M059J (cell line): ENCODE data around the gene MRPL49. TPM values are rescaled to one million over a fixed set of nuclear protein-coding genes. Genes with fewer than 3 reads are reported as not detected.

ENCODE experiments used
- DNase-seq: peaks from one replicate; pipeline ENCODE4 v3.0.0-alpha.2; 2012; ENCODE audit warnings: low read depth
- total RNA-seq: library from RNA; depleted of rRNA; stranded (reverse); fragments of >200 nt; shearing (Covaris generic); gene quantifications from 2 replicates; pipeline ENCODE4 v1.2.3, GENCODE V29; 2014; rRNA removed

Gene MRPL49
- total RNA-seq: 68.9 and 87.8 TPM in 2 replicates

DNA sequence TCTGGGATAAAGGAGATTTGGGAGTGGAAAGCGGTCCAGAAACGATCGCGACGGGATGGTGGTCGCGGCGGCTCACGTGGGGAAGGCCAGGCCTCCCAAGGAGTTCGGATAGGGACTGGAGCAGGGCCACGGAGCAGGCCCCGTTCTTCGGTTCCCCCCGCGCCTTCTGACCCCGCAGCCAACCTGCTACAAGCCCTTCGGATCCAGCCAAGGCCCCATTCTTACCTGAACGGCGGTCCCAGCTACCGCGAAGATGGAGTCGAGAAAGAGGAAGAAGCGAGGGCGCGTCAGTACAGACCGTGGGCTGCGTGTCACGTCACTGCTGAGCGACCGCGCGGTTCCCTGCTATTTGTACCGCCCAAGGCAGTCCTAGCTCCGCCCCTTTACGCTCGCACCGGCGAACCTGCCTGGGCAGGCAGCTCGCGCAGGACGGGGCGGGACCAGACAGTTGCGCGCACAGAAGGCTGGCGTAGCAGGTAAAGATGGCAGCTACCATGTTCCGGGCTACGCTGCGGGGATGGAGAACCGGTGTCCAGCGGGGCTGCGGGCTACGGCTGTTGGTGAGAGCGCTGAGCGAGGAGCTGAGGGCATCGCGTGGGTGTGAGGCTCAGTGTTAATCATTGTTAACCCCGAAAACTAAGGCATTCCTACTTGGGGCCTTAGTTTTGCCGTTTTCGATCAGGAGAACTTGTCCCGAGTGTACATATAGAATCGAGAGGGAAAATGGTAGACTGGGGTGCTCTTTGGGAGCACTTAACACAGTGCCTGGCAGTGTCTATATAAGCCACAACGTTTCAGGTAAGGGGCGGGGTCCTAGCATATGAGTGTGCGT lies at the start of gene MRPL49, which contains the start of gene FAU:
MRPL49 (plus strand) TSS at position 457 of the 832 bp plus-strand sequence; CDS start at position 483, 26 bp downstream.
FAU (minus strand) TSS at position 270 of the 832 bp plus-strand sequence. CDS start 321 bp downstream, outside the sequence.
- DNase-seq: peak; percentile 96

DNA sequence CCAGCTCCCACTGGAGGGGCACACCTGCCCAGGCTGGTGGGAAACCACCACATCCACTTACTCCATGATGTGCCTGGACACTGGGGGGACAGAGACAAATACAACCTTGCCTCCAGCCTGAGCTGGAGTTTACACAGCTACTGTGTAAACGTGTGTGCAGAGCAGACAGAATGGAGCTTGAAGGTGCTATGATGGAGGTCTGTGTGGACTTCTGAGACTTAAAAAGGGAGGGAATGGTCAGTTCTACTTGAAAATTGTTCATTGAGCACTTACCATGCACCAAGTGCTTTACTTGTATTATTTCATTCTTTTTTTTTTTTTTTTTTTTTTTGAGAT lies 49.5 kb upstream of the MRPL49 start:
- DNase-seq: no peak

DNA sequence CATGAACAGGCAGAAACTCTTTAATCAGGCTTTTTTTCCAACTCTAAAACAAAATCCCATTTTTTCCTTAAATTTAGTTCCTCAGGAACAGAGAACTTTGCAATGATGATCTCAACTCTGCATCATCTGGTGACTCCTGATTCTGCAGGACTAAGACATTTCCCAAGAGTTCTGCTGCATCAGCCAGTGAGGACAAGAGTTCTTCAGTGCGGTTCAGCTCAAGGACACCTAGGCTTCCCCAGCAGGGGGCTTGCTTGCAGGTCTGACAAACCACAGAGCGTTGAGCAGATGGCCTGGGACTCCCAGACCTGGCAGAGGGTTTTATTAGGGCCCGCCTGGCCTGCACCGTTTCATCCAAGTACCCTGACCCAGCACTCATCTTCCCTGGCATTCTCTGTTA lies 44.7 kb upstream of the MRPL49 start:
- peak; percentile 29 for DNase-seq

DNA sequence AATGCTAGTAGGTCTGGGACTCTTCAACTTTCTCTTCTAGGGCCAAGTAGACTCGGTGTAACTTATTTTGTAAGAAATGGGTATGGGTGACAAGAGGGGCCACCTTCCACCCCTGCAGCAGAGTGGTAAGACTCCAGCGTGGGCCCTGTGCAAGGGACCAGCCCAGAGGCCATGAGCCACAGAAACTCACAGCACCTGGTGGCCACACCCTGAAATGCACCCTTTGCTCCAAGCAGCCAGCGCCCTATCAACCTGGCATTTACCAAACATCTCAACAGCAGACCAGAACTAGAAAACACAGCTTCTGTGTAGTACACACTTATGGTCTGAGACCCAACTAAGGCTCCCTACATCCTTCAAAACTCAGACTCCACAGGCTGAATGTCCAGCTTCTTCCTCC lies 44.0 kb upstream of the MRPL49 start:
- peak; percentile 47 for DNase-seq

DNA sequence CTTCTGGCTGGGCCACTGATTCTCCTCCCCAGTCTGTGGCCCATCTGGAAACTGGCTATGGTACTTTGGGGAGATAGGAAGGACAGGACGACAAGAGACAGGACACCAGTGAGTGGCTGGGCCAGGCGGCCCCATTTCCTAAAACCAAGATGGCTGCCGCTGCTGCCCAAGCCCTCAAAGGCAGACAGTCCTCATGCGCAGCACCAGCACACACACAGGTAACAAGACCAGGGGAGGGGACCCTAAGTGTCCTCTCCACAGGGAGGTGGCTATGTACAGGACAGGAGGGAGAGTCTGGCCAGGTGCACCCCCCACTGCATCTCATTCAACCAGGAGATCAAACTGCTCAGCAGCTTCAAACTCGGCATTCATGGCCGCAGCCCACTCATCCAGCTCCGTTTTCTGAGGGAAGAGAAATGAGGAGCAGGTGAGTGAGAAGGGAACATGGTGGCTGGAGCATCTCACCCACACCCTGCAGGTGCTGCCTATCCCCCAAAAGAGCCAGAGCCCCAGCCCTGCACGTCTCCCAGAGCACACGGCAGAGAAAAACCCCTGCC lies 43.3 kb upstream of the MRPL49 start:
- no peak for DNase-seq

DNA sequence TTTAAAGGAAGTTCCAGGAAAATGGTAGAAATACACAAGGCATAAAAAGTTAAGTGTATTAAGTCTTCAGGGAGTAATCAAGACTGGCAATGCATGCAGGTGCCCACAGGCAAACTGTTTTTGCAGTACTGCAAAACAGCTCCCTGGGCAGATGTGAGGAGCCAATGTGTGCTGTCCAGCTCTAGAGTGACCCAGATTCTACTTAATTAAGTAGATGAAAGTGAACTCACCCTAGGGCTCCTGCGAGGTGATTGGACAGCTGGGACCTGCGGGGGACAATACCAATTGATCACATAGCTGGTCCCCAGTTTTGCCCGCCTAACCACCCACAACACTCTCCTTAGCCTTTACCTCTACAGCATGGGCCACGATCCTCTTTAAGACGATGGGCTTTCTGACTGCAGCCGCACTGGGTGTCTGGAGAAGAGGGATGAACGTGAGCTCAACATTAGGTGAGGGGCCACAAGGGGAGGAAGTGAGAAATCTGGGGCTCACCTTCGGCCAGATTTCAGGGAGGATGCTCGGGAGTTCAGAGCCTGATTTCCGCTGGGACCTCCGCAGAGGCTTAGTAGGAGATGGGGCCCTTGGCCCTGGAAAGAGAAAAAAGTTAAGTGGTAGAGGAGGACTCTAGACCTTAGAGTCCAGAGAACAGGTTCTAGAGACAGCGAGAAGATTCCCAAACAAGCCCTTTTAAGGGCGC lies 38.8 kb upstream of the MRPL49 start:
- peak; percentile 15 for DNase-seq

DNA sequence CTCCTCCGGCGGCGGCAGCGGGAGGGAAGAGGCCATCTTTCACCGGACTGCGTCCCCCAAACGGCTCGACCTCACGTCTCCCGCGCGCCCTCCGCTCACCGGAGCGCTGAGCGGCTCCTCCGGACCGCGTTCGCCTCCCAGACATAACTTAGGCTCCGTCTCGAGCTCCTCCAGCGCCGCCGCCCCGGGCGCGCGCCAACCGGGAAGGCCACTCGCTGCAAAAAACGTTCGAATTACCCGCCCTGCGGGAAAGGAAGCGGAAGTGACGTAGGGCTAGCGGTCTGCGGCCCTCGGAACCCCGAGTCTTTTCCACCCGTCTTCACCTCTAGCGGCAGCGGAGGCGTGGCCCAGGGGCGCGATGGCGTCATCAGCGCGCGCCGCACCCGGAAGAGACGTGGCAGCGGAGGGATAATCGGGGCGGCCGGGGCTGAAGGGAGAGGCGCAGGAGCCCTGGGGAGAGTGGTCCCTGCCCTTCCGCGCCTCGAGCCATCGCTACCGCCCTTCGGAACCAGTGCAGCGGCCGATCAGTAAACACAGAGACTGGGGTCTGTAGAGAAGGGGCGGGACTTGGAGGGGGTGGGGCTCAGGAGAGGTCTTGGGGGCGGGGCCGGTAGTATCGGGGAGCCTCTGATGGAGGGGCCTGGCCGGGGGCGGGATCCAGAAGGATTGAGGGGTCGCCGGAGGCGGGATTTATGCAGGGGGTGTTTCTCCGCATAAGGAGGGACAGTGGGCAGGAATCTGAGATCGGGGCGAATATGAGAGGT lies 38.1 kb upstream of the MRPL49 start, which contains the start of the genes CDCA5 and ZFPL1:
CDCA5 (minus strand) TSS at position 207 of the 764 bp plus-strand sequence; CDS start at position 145, 62 bp downstream.
ZFPL1 (plus strand) TSS at position 389 of the 764 bp plus-strand sequence. CDS start 477 bp downstream, outside the sequence.
- peak; percentile 94 for DNase-seq

DNA sequence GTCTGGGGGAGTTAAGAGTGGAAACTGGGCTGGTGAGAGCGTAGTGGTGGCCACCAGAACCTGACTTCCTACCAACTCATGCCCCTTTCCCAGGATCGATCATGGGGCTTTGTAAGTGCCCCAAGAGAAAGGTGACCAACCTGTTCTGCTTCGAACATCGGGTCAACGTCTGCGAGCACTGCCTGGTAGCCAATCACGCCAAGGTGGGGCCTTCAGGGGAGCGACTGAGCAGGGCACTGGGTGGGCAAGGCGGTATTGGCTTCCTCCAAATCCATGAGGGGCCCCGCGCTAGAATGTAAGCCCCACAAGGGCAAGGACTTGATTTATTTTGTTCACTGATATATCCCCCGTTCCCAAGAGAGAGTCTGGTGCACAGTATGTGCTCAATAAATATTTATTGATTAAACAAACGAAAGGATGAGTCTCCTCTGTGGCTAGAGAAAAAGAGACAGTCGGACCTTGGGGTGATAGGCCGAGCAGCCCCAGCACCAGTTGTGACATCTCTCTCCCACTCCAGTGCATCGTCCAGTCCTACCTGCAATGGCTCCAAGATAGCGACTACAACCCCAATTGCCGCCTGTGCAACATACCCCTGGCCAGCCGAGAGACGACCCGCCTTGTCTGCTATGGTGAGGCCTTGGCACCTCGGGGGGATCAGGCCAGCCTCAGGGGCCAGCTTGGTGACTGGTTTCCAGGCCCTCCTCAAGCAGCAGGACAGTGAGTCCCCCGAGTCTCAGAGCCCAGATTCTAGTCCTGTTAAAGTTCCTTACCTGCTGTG lies 37.3 kb upstream of the MRPL49 start:
- DNase-seq: no peak

DNA sequence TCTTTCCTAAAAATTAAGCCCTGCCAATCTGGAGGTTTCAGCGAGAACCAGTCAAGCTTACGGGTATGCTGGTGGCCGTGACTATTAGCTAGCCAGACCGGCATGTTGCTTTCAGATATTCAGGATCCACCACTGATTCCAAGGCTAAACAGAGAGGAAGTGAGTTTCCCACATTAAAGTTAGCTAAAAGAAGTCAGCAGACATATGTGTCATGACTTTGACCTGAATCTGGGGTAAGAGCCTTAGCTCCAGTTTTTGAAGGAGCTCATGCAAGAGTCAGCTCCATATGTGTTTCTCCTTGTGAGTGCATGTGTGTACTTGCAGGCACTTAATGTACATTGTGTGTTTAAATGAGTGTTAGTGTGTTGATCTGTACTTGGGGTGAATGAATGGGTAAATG lies 36.7 kb upstream of the MRPL49 start:
- DNase-seq: no peak

DNA sequence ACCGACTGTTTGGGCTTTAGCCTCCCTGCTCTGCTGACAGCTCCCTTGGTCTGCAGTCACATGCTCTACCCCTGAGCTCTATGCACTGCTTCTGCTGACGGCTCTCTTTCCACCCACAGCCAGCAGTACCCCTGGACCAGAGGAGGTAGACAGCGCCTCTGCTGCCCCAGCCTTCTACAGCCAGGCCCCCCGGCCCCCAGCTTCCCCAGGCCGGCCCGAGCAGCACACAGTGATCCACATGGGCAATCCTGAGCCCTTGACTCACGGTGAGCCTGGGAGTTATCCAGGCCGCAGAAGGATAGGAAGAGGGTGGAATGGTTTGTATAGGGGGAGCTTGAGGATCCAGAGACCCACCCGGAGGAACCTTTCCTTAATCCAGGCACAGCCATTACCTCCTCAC lies 35.3 kb upstream of the MRPL49 start:
- DNase-seq: no peak

DNA sequence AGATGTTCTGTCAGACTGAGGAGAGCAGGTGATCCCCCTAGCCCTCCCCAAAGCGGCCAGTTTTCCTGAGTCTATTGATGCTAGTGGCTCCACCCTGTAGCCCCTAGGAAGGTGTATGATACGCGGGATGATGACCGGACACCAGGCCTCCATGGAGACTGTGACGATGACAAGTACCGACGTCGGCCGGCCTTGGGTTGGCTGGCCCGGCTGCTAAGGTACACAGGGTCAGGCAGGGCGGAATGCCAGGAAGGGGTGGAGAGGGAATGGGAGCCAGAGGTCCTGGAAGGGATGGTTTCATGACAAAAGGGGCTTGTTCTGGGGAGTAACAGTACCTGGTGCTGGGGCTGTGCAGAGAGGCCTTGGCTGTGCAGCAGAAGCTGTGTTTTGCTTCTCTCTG lies 34.9 kb upstream of the MRPL49 start:
- no peak for DNase-seq

DNA sequence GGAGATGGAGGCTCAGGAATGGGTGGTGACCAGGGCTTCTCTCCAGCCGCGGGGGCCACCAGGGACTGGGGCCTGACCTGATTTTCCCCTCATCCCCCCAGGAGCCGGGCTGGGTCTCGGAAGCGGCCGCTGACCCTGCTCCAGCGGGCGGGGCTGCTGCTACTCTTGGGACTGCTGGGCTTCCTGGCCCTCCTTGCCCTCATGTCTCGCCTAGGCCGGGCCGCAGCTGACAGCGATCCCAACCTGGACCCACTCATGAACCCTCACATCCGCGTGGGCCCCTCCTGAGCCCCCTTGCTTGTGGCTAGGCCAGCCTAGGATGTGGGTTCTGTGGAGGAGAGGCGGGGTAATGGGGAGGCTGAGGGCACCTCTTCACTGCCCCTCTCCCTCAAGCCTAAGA lies 34.3 kb upstream of the MRPL49 start:
- DNase-seq: no peak

DNA sequence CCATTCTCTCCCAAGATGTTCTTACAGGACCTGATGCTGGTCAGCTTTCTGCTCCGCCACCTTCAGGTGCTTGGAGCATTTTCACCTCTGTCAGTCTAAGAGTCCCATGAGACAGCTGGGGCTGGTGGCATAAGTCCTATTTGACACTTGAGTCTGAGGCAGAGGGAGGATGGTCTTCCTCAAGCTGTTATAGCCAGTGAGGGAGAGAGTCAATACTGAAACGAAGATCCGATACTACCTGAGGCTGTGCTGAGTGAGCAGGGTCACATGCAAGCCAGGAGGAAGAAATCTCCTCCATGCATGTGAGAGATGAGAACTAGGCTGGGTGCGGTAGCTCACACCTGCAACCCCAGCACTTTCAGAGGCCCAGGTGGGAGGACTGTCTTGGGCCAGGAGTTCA lies 32.5 kb upstream of the MRPL49 start:
- DNase-seq: no peak

DNA sequence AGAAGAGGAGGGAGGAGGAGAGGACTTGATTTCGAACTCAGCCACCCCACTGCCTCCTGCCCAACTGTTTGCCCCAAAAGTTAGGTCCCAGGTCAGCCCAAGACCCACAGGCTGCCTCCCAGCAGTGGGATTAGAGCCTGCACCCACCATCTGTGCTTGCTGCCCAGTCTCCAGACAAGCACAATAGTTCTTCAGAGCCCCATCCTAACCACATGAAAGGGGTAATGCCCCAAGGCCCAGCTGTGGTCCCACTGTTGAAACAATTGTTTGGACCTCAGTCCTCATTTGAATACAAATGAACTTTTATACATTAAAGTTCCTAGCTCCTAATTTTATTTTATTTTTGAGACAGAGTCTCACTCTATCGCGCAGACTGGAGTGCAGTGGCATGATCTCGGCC lies 31.5 kb upstream of the MRPL49 start:
- DNase-seq: no peak

DNA sequence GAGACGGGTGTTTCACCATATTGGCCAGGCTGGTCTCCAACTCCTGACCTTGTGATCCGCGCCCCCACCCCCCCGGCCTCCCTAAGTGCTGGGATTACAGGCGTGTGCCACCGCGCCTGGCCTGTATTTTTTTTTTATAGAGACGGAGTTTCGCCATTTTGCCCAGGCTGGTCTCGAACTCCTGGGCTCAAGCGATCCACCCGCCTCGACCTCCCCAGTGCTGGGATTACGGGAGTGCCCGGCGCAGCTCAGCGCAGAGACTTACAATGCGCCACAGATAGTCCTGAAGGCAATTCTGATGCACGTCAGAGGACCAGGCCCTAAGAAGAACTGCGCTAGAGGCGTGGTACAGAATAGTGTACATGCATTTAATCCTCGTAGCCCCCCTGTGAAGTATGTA lies 26.7 kb upstream of the MRPL49 start:
- no peak for DNase-seq

DNA sequence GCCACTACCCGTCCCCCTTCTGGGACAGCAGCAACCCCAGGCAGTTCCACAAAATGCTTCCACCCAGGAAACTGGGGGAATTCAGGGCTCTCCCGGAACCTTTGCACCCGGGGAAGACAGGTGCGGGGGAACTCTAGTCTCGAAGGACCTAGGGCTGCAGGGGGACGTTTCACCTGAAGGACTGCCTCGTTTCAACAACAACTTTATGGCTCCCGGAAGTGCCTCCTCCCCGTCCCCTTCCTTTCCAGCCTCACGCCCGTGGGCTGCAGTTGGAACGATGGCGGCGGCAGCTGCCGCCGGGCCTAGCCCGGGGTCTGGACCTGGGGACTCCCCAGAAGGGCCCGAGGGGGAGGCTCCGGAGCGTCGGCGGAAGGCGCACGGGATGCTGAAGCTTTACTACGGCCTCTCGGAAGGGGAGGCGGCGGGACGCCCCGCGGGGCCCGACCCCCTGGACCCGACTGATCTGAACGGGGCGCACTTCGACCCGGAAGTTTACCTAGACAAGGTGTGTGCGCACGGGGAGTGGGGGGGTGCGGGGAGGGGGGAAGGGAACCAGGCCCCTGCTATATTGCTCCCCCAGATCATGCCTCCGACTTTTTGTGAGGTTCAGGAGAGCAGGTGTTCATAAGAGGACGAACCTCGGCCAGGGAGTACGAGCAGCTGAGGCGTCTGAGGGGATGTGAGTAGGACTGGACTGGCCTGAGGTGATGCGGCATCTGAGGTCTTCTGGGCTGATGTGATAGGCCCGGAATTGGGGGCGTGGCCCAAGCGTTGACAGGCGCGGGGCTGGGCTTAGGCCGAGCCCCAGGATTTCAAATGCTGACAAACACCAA lies 25.9 kb upstream of the MRPL49 start, which contains the start of gene VPS51:
VPS51 (plus strand) TSS at position 241 of the 833 bp plus-strand sequence; CDS start at position 278, 37 bp downstream.
- peak; percentile 91 for DNase-seq

DNA sequence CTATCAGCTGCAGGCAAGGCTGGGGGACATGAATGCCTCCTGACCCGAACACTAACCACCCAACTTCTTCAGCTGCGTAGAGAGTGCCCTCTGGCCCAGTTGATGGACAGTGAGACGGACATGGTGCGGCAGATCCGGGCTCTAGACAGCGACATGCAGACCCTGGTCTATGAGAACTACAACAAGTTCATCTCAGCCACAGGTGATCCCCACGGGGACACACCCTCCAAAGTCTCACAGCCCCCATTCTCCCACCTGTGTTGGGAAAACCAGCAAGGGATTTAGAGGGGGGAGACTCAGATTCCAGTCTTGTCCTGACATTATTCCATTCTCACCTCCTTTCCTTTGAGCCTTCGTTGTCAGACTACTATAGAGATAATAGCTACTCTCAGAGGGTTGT lies 25.2 kb upstream of the MRPL49 start:
- DNase-seq: no peak

DNA sequence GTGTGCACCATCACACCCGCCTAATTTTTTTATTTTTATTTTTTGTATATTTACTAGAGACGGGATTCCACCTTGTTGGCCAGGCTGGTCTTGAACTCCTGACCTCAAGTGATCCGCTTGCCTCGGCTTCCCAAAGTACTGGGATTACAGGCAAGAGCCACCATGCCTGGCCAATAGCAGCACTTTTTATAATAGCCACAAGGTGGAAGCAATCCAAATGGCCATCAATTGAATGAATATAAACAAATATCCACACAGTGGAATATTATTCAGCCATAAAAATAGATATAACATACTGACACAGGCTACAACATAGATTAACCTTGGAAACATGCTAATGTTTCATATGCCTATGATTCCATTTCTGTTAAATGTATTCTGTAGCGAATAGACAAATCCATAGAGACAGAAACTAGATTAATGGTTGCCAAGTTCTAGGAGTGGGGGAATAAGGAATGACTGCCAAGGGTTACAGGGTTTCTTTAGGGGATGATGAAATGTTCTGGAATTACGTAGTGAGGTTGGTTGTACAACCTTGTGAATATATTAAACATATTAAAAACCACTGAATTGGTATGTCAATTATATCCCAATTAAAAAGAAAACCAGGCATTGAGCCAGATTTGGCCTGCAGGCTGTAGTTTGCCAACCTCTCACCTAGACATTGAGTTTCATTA lies 21.3 kb upstream of the MRPL49 start:
- no peak for DNase-seq
